Superior temporal gyrus (tissue), 1 donor: Measurements from ENCODE around the gene OR8D2.

ENCODE experiments used
- DNase-seq: peaks from one replicate; pipeline ENCODE4 v3.0.0-alpha.2; 2016; ENCODE audit errors: extremely low spot score

The OR8D2 gene

GRCh38 chr11:124320097-124320496, at the start of gene OR8D2:
OR8D2 (minus strand) TSS chr11:124320197; CDS start chr11:124320197, 0 bp downstream.
- no peak for DNase-seq

GRCh38 chr11:124359566-124359965, 39.6 kb upstream of the OR8D2 start:
- peak; percentile 14 for DNase-seq

- no peak for DNase-seq
Measured at GRCh38 chr11:124346311-124346955, 26.4 kb upstream of the OR8D2 start.

- DNase-seq = no peak
Measured at GRCh38 chr11:124344346-124344745, 24.3 kb upstream of the OR8D2 start.

GRCh38 chr11:124340142-124340447, 20.1 kb upstream of the OR8D2 start:
- no peak for DNase-seq

- no peak for DNase-seq
Measured at GRCh38 chr11:124339396-124340141, 19.6 kb upstream of the OR8D2 start.

- no peak for DNase-seq
Measured at GRCh38 chr11:124331873-124332272, 11.9 kb upstream of the OR8D2 start.

GRCh38 chr11:124329787-124330478, 9.9 kb upstream of the OR8D2 start:
- DNase-seq = peak; percentile 27

- no peak for DNase-seq
Measured at GRCh38 chr11:124327775-124328174, 7.8 kb upstream of the OR8D2 start.

GRCh38 chr11:124322356-124322755, 2.4 kb upstream of the OR8D2 start:
- no peak for DNase-seq

GRCh38 chr11:124315052-124315451, 4.9 kb downstream of the OR8D2 start:
- no peak for DNase-seq

- no peak for DNase-seq
Measured at GRCh38 chr11:124313849-124314248, 6.1 kb downstream of the OR8D2 start, which contains the start of gene OR8D1. OR8D1 (minus strand) TSS chr11:124313949; CDS start chr11:124310766, 3,183 bp downstream.

- DNase-seq = no peak
Measured at GRCh38 chr11:124313131-124313530, 6.9 kb downstream of the OR8D2 start.

- no peak for DNase-seq
Measured at GRCh38 chr11:124311670-124312069, 8.3 kb downstream of the OR8D2 start.

GRCh38 chr11:124311269-124311668, 8.7 kb downstream of the OR8D2 start:
- DNase-seq = no peak

GRCh38 chr11:124310721-124311120, 9.3 kb downstream of the OR8D2 start:
- DNase-seq = no peak

- no peak for DNase-seq
Measured at GRCh38 chr11:124307093-124307492, 12.9 kb downstream of the OR8D2 start.

GRCh38 chr11:124302347-124303125, 17.5 kb downstream of the OR8D2 start:
- DNase-seq = no peak

- peak; percentile 20 for DNase-seq
Measured at GRCh38 chr11:124301548-124301947, 18.4 kb downstream of the OR8D2 start.

GRCh38 chr11:124297921-124298320, 22.1 kb downstream of the OR8D2 start:
- no peak for DNase-seq

GRCh38 chr11:124296016-124296415, 24.0 kb downstream of the OR8D2 start:
- no peak for DNase-seq

GRCh38 chr11:124294687-124295086, 25.3 kb downstream of the OR8D2 start:
- DNase-seq = no peak
